SK-N-SH (cell line): ENCODE results near the gene UNC13D. TPM values are rescaled to one million over a fixed set of nuclear protein-coding genes. Genes with fewer than 3 reads are reported as not detected.

Experiments used
- CTCF ChIA-PET: fragments of 300-600, 350-600 bp; formaldehyde crosslinking; extraction: SDS; loops from one replicate; lab custom pipeline; 2021; lab: Yijun Ruan, JAX
- POLR2A ChIA-PET: fragments of 350-600 bp; sonication (Branson Sonifier 250); formaldehyde crosslinking; extraction: SDS; loops from one replicate; lab custom pipeline; 2020; ENCODE audit warnings: antibody characterized with exemption, inconsistent platforms; lab: Yijun Ruan, JAX
- DNase-seq: peaks from one replicate; pipeline ENCODE4 v3.0.0; 2012
- H2AFZ ChIP-seq: fragments of 200-600 bp; sonication (generic); 2 replicates; pipeline ENCODE4 v1.8.1; 2016; ENCODE audit warnings: antibody characterized with exemption, mild to moderate bottlenecking, low read depth
- H3F3A ChIP-seq: fragments of 200-600 bp; sonication (generic); replicated peaks from 2 replicates; pipeline ENCODE3; 2016; ENCODE audit warnings: antibody characterized with exemption, mild to moderate bottlenecking; ENCODE audit not compliant: insufficient read depth
- H3K27ac ChIP-seq, 2 experiments: fragments of 200-500 bp in 1 of 2; fragments of 200-600 bp in 1 of 2; sonication (Bioruptor generic) in 1 of 2; sonication (generic), shearing (Covaris generic) in 1 of 2; 2 replicates each; pipeline versions ENCODE4 v1.5.1 to v1.6.1; 2014 to 2016; ENCODE audit warnings: low read depth in 2 of 2, inconsistent platforms in 1 of 2, low read length in 1 of 2, mild to moderate bottlenecking in 1 of 2, mixed read lengths in 1 of 2
- H3K27me3 ChIP-seq: fragments of 200-600 bp; sonication (generic), shearing (Covaris generic); 2 replicates; pipeline ENCODE4 v1.6.1; 2016; ENCODE audit warnings: mixed run types; ENCODE audit not compliant: insufficient read depth
- H3K36me3 ChIP-seq, 2 experiments: fragments of 200-500 bp in 1 of 2; fragments of 200-600 bp in 1 of 2; sonication (Bioruptor generic) in 1 of 2; sonication (generic) in 1 of 2; replicated peaks in 1 of 2; 2 replicates each; pipeline versions ENCODE3 to v1.5.1; 2014 to 2016; ENCODE audit warnings: low read length in 1 of 2, mild to moderate bottlenecking in 1 of 2; ENCODE audit not compliant: insufficient read depth in 2 of 2, control insufficient read depth in 1 of 2
- H3K4me1 ChIP-seq, 2 experiments: fragments of 200-500 bp in 1 of 2; fragments of 200-600 bp in 1 of 2; sonication (Bioruptor generic) in 1 of 2; sonication (generic), shearing (Covaris generic) in 1 of 2; 2 replicates each; pipeline versions ENCODE4 v1.5.1 to v1.6.1; 2014 to 2016; ENCODE audit warnings: low read depth in 1 of 2, low read length in 1 of 2, mixed run types in 1 of 2; ENCODE audit not compliant: insufficient read depth in 2 of 2, control insufficient read depth in 1 of 2
- H3K4me2 ChIP-seq: fragments of 200-600 bp; sonication (generic), shearing (Covaris generic); 2 replicates; pipeline ENCODE4 v1.6.1; 2017; ENCODE audit warnings: mixed run types
- H3K4me3 ChIP-seq, 2 experiments: fragments of 200-500 bp in 1 of 2; fragments of 200-600 bp in 1 of 2; sonication (Bioruptor generic) in 1 of 2; sonication (generic), shearing (Covaris generic) in 1 of 2; 2 replicates each; pipeline versions ENCODE4 v1.5.1 to v1.8.1; 2014 to 2016; ENCODE audit warnings: low read depth in 2 of 2, inconsistent platforms in 1 of 2, low read length in 1 of 2, mild to moderate bottlenecking in 1 of 2, mixed read lengths in 1 of 2, moderate library complexity in 1 of 2
- H3K79me2 ChIP-seq: fragments of 200-600 bp; sonication (generic); 2 replicates; pipeline ENCODE4 v1.8.1; 2017; ENCODE audit warnings: mild to moderate bottlenecking; ENCODE audit not compliant: insufficient read depth
- H3K9ac ChIP-seq: fragments of 200-600 bp; sonication (generic); 2 replicates; pipeline ENCODE4 v1.6.1; 2017; ENCODE audit warnings: mixed run types
- H3K9me2 ChIP-seq: fragments of 200-600 bp; sonication (generic); 2 replicates; pipeline ENCODE4 v1.6.1; 2017; ENCODE audit warnings: mixed run types
- H3K9me3 ChIP-seq: fragments of 200-600 bp; sonication (generic); 2 replicates; pipeline ENCODE4 v1.6.1; 2017; ENCODE audit warnings: mixed run types, mild to moderate bottlenecking, moderate library complexity
- H4K20me1 ChIP-seq: fragments of 200-600 bp; sonication (generic); 2 replicates; pipeline ENCODE4 v1.6.1; 2017; ENCODE audit warnings: mild to moderate bottlenecking, mixed run types; ENCODE audit not compliant: insufficient read depth
- CHD2 ChIP-seq: fragments of 150-350 bp; IDR thresholded peaks from 2 replicates; pipeline ENCODE4 v1.6.1; 2018; ENCODE audit warnings: low read length; ENCODE audit not compliant: partially characterized antibody
- ELF1 ChIP-seq: IDR thresholded peaks from 2 replicates; pipeline ENCODE4 v1.4.0; 2012
- EZH2phosphoT487 ChIP-seq: fragments of 200-600 bp; sonication (generic); IDR thresholded peaks from 2 replicates; pipeline ENCODE4 v1.6.1; 2017; ENCODE audit warnings: low read depth, mixed run types, mild to moderate bottlenecking, antibody characterized with exemption, moderate library complexity, borderline replicate concordance
- FOSL2 ChIP-seq: IDR thresholded peaks from 2 replicates; pipeline ENCODE4 v1.4.0; 2012; ENCODE audit warnings: low read depth, mild to moderate bottlenecking, moderate library complexity, borderline replicate concordance
- FOXJ3 ChIP-seq: sonication (generic); formaldehyde crosslinking; IDR thresholded peaks from 2 replicates; pipeline ENCODE4 v1.5.1; 2020; ENCODE audit warnings: mild to moderate bottlenecking, missing genetic modification reagents
- FOXM1 ChIP-seq: IDR thresholded peaks from 2 replicates; pipeline ENCODE4 v1.4.0; 2012; ENCODE audit warnings: low read depth, mild to moderate bottlenecking
- GABPA ChIP-seq: IDR thresholded peaks from 2 replicates; pipeline ENCODE4 v1.4.0; 2012; ENCODE audit warnings: low read depth, mild to moderate bottlenecking
- GATA2 ChIP-seq: sonication (generic); formaldehyde crosslinking; IDR thresholded peaks from 2 replicates; pipeline ENCODE4 v1.5.0; 2020; ENCODE audit warnings: mild to moderate bottlenecking, missing genetic modification reagents
- JUND ChIP-seq: IDR thresholded peaks from 2 replicates; pipeline ENCODE4 v1.4.0; 2012
- NRF1 ChIP-seq: IDR thresholded peaks from 2 replicates; pipeline ENCODE4 v1.6.1; 2012; ENCODE audit warnings: low read depth, mild to moderate bottlenecking, low read length
- RCOR1 ChIP-seq: fragments of 150-350 bp; IDR thresholded peaks from 2 replicates; pipeline ENCODE4 v1.6.1; 2017; ENCODE audit warnings: antibody characterized with exemption, low read length
- RFX5 ChIP-seq: IDR thresholded peaks from 2 replicates; pipeline ENCODE4 v1.6.1; 2012; ENCODE audit warnings: mild to moderate bottlenecking, improper control_type of control experiment, low read length
- RXRA ChIP-seq: IDR thresholded peaks from 2 replicates; pipeline ENCODE4 v1.4.0; 2012; ENCODE audit warnings: low read depth, mild to moderate bottlenecking, borderline replicate concordance
- SIN3A ChIP-seq: IDR thresholded peaks from 2 replicates; pipeline ENCODE4 v1.6.1; 2012; ENCODE audit warnings: low read depth, mild to moderate bottlenecking, low read length, moderate library complexity, borderline replicate concordance
- SMC3 ChIP-seq: IDR thresholded peaks from 2 replicates; pipeline ENCODE4 v1.6.1; 2012; ENCODE audit warnings: low read depth, low read length, improper control_type of control experiment
- TCF12 ChIP-seq: IDR thresholded peaks from 2 replicates; pipeline ENCODE4 v1.4.0; 2012
- YY1 ChIP-seq: IDR thresholded peaks from 2 replicates; pipeline ENCODE4 v1.4.0; 2012; ENCODE audit warnings: low read depth, mild to moderate bottlenecking
- WGBS: methylation state at CpG from one replicate; pipeline ENCODE4 v1.1.6; 2017; ENCODE audit warnings: low lambda C conversion rate; 5-methylcytosine and 5-hydroxymethylcytosine counted together
- polyA plus RNA-seq, 3 experiments: library from polyadenylated mRNA; depleted of rRNA; stranded (reverse); fragments of >200 nt; gene quantifications; 2 replicates each; pipeline ENCODE4 v1.2.3, GENCODE V29; 2012
- TF ChIP-seq, protein P1 (sequence below): IDR thresholded peaks from 2 replicates; pipeline ENCODE4 v1.4.0; 2012; ENCODE audit warnings: low read depth, borderline replicate concordance
- TF ChIP-seq, protein P2 (sequence below): IDR thresholded peaks from 2 replicates; pipeline ENCODE4; 2012
- TF ChIP-seq, protein P3 (sequence below): fragments of 150-350 bp; IDR thresholded peaks from 2 replicates; pipeline ENCODE4 v1.6.1; 2016; ENCODE audit warnings: mild to moderate bottlenecking, low read depth, low read length
- TF ChIP-seq, protein P4 (sequence below): IDR thresholded peaks from 2 replicates; pipeline ENCODE4 v1.6.1; 2012; ENCODE audit warnings: mild to moderate bottlenecking, low read depth, low read length, moderate library complexity
- TF ChIP-seq, protein P5 (sequence below): fragments of 150-350 bp; IDR thresholded peaks from 2 replicates; pipeline ENCODE4 v1.6.1; 2017; ENCODE audit warnings: antibody characterized with exemption, low read length, low read depth, borderline replicate concordance
- TF ChIP-seq, protein P6 (sequence below): IDR thresholded peaks from 2 replicates; pipeline ENCODE4 v1.4.0; 2012; ENCODE audit warnings: low read depth

The UNC13D gene
- polyA plus RNA-seq, 1 of the 3 experiments (the other 2 are of a cell fraction), result 0.99 TPM

DNA sequence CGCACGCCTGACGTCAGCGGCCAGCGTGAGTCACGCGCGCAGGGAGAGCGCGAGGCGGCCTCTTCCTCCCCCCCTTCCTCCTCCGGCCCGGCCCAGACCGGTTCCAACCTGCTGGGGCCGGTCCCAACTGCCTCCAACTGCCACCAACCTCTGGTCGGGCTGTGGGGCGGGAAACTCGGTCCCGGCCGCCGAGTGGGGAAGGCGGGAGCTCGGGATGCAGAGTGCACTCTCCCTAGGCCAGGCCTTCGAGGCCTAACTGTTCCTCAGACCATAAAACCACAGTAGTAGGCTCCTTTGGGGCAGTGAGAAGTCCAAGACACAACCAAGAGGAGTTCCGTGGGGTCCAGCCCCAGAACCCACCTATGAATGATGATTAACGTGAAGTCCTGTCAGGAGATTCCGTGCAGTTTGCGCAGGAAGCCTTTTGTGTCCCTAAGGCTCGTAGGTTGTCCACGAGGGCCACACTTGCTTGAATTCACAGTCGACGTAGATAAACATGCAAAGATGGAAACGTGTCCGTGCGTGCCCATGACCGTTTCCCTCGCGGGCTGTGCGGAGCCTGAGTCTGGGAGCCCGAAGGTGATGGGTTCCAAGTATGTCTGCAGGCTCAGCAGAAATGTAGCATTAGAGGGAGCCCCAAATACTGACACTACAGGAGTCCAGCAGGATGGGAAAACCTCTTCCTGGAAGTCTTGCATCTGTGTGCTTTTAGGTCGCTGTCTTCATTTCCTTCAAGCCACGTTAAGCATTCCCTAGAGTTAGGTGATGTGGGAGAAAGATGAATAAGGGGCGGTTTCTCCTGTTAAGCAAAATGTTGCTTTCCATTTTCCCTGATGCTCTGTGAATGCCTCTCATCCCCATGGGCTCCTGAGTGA, 59.0 kb downstream of the UNC13D start:
- DNase-seq, result peak; percentile 94
- Histone ChIP-seq H2AFZ (peak overlapping the region; percentile 76), H3K9ac (peak overlapping the region; percentile 94), H4K20me1 (no peaks in the 10 kb centered on the region), H3K9me2 (no peaks in the 10 kb centered on the region), H3K9me3 (no peaks in the 10 kb centered on the region), H3K4me3 (peak overlapping the region; percentile 65 to 72), H3K27ac (peak overlapping the region; percentile 98), H3F3A (peaks cover 32% of the 10 kb centered on the region), H3K4me2 (peak overlapping the region; percentile 88), H3K4me1 (peaks cover 16 to 18% of the 10 kb centered on the region in 2 experiments), H3K79me2 (peaks cover 52% of the 10 kb centered on the region), H3K36me3 (peaks cover 0 to 4% of the 10 kb centered on the region in 2 experiments), H3K27me3 (no peaks in the 10 kb centered on the region)
- 10% methylated on average over 35 of the region's 43 CpGs for WGBS
- POLR2A ChIA-PET, result interaction anchor here (0.5 to 4.0 kb wide), 19 partner anchors 8 to 108 kb away, joined by 3 to 47 read pairs (median 5); partner anchors contain the start of genes GALK1, UNC13D and WBP2
- CTCF ChIA-PET, result interaction anchor here (1.3 to 10.3 kb wide), 11 partner anchors 11 to 76 kb away, joined by 3 to 121 read pairs (median 16); partner anchors contain the start of genes GALK1, UNC13D and WBP2
- TF ChIP-seq FOXJ3 (CRISPR knock-in tag) (no peak; the same call in 1 of the 2 replicates), GABPA (no peak; the same call in 1 of the 2 replicates), GATA2 (CRISPR knock-in tag) (0 out of 2 replicates have a peak, but pooled peaks have one; percentile 26), SIN3A (peak; percentile 87; the same call in 1 of the 2 replicates), RFX5 (no peak), RXRA (no peak; the same call in 1 of the 2 replicates), FOXM1 (peak; percentile 82; the same call in 1 of the 2 replicates), NRF1 (no peak), CHD2 (no peak), FOSL2 (peak; percentile 84), ELF1 (no peak; the same call in 1 of the 2 replicates), TCF12 (peak; percentile 49; the same call in 1 of the 2 replicates), JUND (peak; percentile 67; the same call in 1 of the 2 replicates), SMC3 (no peak), RCOR1 (peak; percentile 20; the same call in 1 of the 2 replicates), YY1 (peak; percentile 50), EZH2phosphoT487 (no peak)
- TF ChIP-seq, protein P1, sequence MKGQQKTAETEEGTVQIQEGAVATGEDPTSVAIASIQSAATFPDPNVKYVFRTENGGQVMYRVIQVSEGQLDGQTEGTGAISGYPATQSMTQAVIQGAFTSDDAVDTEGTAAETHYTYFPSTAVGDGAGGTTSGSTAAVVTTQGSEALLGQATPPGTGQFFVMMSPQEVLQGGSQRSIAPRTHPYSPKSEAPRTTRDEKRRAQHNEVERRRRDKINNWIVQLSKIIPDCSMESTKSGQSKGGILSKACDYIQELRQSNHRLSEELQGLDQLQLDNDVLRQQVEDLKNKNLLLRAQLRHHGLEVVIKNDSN, result peak; percentile 78
- TF ChIP-seq, protein P2, sequence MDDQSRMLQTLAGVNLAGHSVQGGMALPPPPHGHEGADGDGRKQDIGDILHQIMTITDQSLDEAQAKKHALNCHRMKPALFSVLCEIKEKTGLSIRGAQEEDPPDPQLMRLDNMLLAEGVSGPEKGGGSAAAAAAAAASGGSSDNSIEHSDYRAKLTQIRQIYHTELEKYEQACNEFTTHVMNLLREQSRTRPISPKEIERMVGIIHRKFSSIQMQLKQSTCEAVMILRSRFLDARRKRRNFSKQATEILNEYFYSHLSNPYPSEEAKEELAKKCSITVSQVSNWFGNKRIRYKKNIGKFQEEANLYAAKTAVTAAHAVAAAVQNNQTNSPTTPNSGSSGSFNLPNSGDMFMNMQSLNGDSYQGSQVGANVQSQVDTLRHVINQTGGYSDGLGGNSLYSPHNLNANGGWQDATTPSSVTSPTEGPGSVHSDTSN, result no peak; the same call in 1 of the 2 replicates
- TF ChIP-seq, protein P3, sequence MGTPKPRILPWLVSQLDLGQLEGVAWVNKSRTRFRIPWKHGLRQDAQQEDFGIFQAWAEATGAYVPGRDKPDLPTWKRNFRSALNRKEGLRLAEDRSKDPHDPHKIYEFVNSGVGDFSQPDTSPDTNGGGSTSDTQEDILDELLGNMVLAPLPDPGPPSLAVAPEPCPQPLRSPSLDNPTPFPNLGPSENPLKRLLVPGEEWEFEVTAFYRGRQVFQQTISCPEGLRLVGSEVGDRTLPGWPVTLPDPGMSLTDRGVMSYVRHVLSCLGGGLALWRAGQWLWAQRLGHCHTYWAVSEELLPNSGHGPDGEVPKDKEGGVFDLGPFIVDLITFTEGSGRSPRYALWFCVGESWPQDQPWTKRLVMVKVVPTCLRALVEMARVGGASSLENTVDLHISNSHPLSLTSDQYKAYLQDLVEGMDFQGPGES, result no peak
- TF ChIP-seq, protein P4, sequence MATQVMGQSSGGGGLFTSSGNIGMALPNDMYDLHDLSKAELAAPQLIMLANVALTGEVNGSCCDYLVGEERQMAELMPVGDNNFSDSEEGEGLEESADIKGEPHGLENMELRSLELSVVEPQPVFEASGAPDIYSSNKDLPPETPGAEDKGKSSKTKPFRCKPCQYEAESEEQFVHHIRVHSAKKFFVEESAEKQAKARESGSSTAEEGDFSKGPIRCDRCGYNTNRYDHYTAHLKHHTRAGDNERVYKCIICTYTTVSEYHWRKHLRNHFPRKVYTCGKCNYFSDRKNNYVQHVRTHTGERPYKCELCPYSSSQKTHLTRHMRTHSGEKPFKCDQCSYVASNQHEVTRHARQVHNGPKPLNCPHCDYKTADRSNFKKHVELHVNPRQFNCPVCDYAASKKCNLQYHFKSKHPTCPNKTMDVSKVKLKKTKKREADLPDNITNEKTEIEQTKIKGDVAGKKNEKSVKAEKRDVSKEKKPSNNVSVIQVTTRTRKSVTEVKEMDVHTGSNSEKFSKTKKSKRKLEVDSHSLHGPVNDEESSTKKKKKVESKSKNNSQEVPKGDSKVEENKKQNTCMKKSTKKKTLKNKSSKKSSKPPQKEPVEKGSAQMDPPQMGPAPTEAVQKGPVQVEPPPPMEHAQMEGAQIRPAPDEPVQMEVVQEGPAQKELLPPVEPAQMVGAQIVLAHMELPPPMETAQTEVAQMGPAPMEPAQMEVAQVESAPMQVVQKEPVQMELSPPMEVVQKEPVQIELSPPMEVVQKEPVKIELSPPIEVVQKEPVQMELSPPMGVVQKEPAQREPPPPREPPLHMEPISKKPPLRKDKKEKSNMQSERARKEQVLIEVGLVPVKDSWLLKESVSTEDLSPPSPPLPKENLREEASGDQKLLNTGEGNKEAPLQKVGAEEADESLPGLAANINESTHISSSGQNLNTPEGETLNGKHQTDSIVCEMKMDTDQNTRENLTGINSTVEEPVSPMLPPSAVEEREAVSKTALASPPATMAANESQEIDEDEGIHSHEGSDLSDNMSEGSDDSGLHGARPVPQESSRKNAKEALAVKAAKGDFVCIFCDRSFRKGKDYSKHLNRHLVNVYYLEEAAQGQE, result peak; percentile 85
- TF ChIP-seq, protein P5, sequence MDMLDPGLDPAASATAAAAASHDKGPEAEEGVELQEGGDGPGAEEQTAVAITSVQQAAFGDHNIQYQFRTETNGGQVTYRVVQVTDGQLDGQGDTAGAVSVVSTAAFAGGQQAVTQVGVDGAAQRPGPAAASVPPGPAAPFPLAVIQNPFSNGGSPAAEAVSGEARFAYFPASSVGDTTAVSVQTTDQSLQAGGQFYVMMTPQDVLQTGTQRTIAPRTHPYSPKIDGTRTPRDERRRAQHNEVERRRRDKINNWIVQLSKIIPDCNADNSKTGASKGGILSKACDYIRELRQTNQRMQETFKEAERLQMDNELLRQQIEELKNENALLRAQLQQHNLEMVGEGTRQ, result no peak
- TF ChIP-seq, protein P6, sequence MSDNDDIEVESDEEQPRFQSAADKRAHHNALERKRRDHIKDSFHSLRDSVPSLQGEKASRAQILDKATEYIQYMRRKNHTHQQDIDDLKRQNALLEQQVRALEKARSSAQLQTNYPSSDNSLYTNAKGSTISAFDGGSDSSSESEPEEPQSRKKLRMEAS, result peak; percentile 99
